Lower leg skin (tissue), 4 donors: ENCODE data around the gene TRABD. TPM values are rescaled to one million over a fixed set of nuclear protein-coding genes. Genes with fewer than 3 reads are reported as not detected.

Experiments
- DNase-seq, 2 donors: peaks; one replicate each; pipeline ENCODE4 v3.0.0-alpha.2; 2019; ENCODE audit warnings: low spot score in 2 of 2
- H3K4me3 ChIP-seq: fragments of 200-600 bp; sonication (generic); 2 replicates; pipeline ENCODE4 v1.5.1; 2017; ENCODE audit warnings: mild to moderate bottlenecking, low read depth; ENCODE audit not compliant: poor library complexity, severe bottlenecking
- CTCF ChIP-seq, 3 donors: fragments of 450-650 bp; IDR thresholded peaks; one replicate each; pipeline ENCODE4 v1.5.1; 2016; ENCODE audit warnings: antibody characterized with exemption in 3 of 3, mild to moderate bottlenecking in 3 of 3, moderate library complexity in 2 of 3
- POLR2A ChIP-seq, 2 donors: fragments of 450-650 bp; IDR thresholded peaks; one replicate each; pipeline ENCODE4 v1.6.1; 2016 to 2017; ENCODE audit warnings: antibody characterized with exemption in 2 of 2, mild to moderate bottlenecking in 1 of 2, moderate library complexity in 1 of 2
- WGBS, 2 donors: methylation state at CpG; one replicate each; pipeline ENCODE4 v1.1.5; 2018; 5-methylcytosine and 5-hydroxymethylcytosine counted together
- intact Hi-C: fragments of 100-400 bp; cut with DNase I; formaldehyde crosslinking; loops from one replicate; pipeline ENCODE4 v1.15.0; 2023; ENCODE audit warnings: low total_unique reads
- total RNA-seq, 4 donors: library from RNA; depleted of rRNA; stranded (reverse); fragments of >200 nt; gene quantifications; one replicate each; pipeline ENCODE4 v1.1.0, GENCODE V29; 2016

TRABD gene
- total RNA-seq, 4 donors from 2014 or later: 31.5 to 62.7 (median 46.4) TPM

- WGBS, 2 donors: 83 to 86% methylated on average over 46 to 64 of the region's 64 CpGs
Observed at GRCh38 chr22:50178871-50179869, 6.5 kb upstream of the TRABD start.

DNA sequence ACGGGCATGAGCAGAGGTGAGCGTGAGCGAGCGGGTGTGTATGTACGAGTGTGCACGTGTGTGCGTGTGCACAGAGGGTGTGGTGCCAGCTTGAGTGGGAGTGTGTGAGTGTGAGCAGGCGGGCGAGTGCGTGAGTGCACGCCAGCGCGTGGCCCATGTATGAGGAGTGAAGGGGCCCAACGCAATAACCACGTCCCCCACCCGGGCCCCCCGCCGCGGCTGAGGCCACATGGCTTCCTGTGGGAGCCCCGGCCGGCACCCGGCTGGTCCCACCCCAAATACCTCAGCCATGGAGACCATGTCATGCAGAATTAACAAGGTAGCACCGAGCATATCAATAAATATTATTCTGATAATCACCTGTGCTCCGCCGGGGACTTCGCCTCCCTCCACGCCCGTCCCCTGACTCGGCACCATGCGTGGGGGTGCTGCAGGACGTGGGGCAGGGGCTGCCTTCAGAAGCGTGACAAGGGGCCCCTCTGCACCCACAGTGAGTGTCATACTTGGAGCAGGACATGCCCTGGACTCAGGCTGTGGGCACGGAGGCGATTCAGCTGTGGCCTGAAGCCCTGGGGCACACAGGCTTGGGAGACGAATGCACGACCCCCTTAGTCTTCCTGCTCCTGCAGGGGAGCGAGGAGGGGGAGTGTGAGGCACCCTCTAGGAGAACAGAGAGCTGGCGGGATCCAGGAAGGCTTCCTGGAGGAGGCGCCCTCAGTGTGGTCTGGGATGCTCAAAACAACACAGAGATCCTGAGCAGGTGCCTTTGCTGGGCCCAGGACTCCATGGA is 5.6 kb upstream of the TRABD start:
- intact Hi-C loops: loop anchor here (10.0 kb wide), 1 partner anchor 245 kb away; no protein-coding TSS in a partner anchor
- 74 to 76% methylated on average over 38 to 39 of the region's 39 CpGs for WGBS, 2 donors
- no peak for DNase-seq
- no peak overlapping the region for H3K4me3 ChIP-seq
- TF ChIP-seq CTCF (IDR thresholded peaks at IDR 0.05) (no peak), POLR2A (IDR thresholded peaks at IDR 0.05) (no peak)

More at GRCh38 chr22:50178871-50179869, 6.5 kb upstream of the TRABD start:
- intact Hi-C loops: no loop called here
- no peak overlapping the region for H3K4me3 ChIP-seq
- DNase-seq: no peak
- TF ChIP-seq CTCF (IDR thresholded peaks at IDR 0.05): no peak
- no peak for TF ChIP-seq POLR2A (IDR thresholded peaks at IDR 0.05)

- DNase-seq: no peak
Observed at GRCh38 chr22:50180727-50181521, 4.8 kb upstream of the TRABD start.

DNA sequence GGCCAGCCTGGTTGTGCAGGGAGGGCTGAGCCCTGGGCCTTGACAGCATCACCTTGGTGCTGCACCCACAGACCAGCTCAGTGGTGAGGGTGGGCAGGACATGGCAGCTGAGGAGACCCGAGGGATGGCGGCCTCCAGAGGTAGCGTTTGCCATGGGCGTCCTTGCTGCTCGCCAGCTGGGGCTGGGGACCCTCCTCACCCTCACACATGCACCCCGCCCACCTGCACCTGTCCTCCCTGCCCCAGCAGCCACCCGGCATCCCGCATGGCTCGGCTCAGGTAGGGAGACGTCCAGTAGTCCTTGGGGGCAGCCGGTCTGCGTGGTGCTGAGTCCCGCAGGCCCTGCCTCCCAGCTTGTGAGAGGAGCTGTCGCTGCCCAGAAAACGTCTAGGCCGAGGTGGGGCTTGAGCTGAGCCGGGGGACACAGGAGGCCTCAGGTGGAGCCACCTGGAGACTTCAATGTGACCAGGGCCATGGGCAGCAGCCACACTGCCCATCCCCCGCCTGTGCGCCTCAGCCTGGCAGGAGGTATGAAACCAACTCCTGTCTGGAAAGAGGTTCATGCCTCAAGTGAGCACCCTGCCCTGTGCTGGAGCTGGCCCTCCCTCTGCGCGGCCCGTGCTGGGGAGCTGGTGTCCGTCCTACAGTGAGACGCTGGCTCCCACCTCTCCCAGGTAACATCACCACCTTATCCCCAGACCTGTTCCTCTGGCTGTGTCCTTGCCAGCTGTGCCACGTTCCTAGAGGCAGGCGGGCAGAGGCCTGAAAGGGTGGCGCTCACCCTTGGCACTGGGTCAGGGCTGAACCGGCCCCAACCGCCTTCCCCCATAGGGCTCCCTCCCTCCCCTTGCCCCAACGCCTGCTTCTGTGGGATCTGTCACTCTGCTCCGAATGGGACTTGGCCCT is 3.3 kb upstream of the TRABD start:
- DNase-seq: no peak
- 48 to 75% methylated on average over 17 to 24 of the region's 31 CpGs for WGBS, 2 donors
- TF ChIP-seq POLR2A (IDR thresholded peaks at IDR 0.05) (no peak), CTCF (IDR thresholded peaks at IDR 0.05) (no peak)

More at GRCh38 chr22:50180727-50181521, 4.8 kb upstream of the TRABD start:
- WGBS, 2 donors: 90 to 92% methylated on average over 26 of the region's 27 CpGs
- intact Hi-C loops: loop anchor here (10.0 kb wide), 1 partner anchor 246 kb away; no protein-coding TSS in a partner anchor
- TF ChIP-seq CTCF (IDR thresholded peaks at IDR 0.05) (no peak), POLR2A (IDR thresholded peaks at IDR 0.05) (no peak)
- no peak overlapping the region for H3K4me3 ChIP-seq

More for the DNA sequence above, 3.3 kb upstream of the TRABD start:
- no peak overlapping the region for H3K4me3 ChIP-seq
- intact Hi-C loops: loop anchor here (10.0 kb wide), 1 partner anchor 248 kb away; no protein-coding TSS in a partner anchor
